Right forelimb (tissue), 1 donor: ENCODE data around the gene GTPBP4.

ENCODE experiments used
- DNase-seq: peaks from one replicate; pipeline ENCODE4 v3.0.0-alpha.2; 2018

GTPBP4 gene

DNA sequence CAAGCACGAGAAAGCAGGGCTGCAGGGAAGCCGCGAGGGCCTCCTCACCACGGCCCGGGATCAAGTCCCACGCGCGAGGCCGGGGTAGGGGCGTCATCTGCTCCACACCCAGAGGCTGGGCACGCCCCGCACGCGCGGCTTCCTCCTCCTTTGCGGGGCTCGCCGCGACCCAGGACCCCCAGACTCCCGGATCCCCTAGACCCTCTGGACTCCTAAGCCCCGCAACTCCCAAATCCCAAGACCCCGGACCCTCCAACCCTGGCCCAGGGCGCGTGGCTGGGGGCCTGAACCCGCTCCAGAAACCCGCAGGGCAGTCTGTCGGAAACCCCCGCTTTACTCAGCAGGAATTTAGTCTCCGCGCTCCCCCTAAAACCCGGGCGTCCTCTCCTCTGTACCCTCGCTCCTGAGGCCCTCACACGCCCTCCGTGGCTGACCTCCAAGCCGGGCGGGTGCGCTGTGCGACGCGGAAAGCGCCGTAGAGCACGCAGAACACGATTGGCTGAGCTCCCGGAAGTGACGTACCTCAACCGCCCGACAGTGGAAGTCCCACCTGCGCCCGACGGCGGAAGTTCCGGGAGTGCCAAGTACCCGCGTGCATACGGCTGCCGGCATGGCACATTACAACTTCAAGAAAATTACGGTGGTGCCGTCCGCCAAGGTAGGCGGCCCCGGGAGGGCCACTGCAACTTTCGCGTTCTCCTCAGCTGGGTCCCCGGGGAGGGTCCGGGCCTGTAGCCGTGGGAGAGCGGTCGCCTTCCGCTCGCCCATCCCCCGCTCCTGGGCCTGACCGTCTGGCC, at the start of gene GTPBP4:
Gene GTPBP4 (plus strand): TSS at position 565 of the 797 bp plus-strand sequence. CDS start 46 bp downstream, at position 611.
- peak; percentile 98 for DNase-seq

- DNase-seq, result no peak
Measured at GRCh38 chr10:938941-939678, 49.1 kb upstream of the GTPBP4 start.

- peak; percentile 13 for DNase-seq
Measured at GRCh38 chr10:943334-944033, 44.8 kb upstream of the GTPBP4 start.

DNA sequence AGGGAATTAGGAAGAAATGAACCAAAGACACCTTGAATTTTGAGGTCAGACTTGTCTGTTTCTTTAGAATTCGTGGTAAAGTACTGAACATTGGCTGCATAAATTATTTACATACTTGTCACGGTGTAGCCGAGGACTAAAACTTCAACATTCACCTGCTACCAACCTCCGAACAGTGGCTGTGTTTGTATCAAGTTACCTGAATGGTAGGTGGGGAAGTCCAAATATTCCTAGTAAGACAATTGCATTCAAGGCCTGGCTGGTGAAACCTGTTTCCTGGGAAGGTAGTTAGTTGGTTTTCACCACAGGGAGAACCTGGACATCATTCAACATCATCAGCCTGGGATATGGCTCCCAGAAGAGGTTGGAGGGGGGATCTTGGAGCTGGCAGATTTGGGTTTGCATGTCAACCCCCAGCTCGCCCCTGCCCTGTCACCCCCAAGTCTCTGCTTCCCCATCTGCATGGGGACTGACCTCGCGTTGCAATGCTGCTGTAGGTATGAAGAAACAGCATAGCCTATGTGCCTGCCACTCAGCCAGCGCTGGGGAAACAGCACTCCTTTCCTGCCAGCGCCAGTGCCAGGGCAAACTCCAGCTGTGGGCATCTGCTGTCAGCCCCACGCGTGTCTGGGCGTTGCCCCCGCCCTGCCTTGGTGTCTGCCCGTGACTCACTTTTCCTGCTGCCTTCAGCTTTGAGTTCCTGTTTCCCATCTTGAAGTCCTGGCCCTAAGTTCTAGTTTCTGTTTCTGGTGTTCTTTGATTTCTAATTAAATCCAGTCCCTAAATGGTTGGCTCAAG, 44.0 kb upstream of the GTPBP4 start:
- DNase-seq, result peak; percentile 55

GRCh38 chr10:945778-946177, 42.5 kb upstream of the GTPBP4 start:
- DNase-seq, result peak; percentile 6

DNA sequence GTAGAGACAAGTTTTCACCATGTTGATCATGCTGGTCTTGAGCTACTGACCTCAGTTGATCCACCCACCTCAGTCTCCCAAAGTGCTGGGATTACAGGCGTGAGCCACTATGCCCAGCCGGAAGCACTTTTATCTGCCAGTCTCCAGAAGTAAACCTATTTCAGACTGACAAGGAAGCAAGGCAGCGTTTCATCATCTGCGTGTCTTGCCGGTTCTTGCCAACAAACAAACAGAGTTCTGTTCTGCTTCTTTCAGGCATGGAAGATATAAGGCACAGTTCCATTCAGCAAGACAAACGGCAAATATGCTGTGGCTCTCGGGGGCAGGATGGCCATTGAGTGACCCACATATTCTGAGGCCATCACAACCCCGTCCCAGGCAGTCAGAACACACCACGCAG, 41.2 kb upstream of the GTPBP4 start:
- peak; percentile 23 for DNase-seq

GRCh38 chr10:947881-948280, 40.4 kb upstream of the GTPBP4 start:
- peak; percentile 0 for DNase-seq

GRCh38 chr10:948347-948746, 39.9 kb upstream of the GTPBP4 start:
- DNase-seq, result no peak

- DNase-seq, result no peak
Measured at GRCh38 chr10:949446-949845, 38.8 kb upstream of the GTPBP4 start.

- no peak for DNase-seq
Measured at GRCh38 chr10:953836-954235, 34.4 kb upstream of the GTPBP4 start.

DNA sequence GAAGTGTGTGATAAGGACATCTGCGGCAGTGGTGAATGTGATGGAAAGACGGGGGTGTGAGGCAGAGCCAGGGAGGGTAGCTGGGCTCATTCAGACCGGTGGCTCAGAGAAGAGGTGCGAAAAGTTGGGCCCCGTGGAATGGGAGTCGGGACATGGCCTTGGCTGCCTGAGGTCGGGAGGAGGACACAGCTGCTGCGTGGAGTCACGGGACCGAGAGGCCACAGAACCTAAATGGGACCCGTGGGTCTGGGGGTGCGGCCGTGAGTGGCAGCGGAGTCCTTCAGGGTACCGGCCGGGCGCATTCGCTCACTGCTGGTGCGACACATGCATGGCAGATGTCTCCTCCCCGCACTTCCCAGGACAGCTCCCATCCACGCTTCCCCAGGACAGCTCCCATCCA, 33.8 kb upstream of the GTPBP4 start:
- DNase-seq, result no peak

DNA sequence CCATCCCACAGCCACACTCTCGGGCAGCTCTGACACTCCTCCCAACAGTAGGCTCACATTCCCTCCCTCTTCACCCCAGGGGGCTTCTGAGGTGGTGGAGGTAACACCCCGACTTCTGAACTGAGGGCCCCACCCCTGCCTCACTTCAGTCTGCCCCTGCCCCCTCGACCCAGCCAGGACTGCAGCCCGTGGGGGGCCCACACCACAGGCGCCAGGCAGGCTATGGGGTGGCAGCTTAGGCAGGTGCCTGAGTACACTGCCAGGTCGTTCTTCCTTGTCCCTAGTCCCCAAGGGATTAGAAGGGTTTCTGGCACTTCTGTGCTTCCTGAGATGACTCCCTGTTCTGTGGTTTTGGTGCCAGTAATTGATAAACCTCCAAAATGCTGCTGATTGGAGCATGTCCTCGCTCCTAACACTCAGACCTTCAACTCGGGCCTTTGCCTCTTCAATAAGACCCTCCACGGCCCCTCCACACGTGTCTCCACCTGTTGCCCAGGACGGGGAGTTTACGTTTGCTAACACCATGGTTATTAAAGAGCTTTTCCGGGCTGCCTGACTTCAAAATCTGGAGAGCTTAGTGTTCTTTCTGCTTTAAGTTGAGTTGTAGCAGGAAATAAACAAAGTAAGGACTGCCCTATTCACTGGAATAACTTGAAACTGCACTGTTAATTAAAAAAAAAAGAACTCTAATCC, 33.0 kb upstream of the GTPBP4 start:
- no peak for DNase-seq

DNA sequence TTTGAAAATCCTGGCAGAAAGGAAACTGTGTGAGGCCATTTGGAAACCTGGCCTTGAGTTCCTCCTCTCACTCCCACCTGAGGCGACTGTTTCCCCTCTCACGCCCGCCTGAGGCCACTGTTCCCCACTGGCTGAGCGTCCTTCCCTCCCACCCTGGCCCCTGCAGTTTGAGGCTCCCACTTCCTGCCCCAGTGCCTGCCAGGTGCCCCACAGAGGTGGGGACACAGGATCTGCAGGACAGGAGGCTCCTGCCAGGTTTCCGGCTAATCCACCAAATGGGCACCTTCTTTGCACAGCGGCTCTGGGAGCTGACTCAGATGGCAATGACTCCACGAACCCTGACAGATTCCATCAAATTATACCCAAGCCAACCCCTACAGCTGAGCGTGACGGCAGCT, 32.4 kb upstream of the GTPBP4 start:
- DNase-seq, result no peak

- no peak for DNase-seq
Measured at GRCh38 chr10:958106-958505, 30.1 kb upstream of the GTPBP4 start.

GRCh38 chr10:958856-959255, 29.4 kb upstream of the GTPBP4 start:
- no peak for DNase-seq

DNA sequence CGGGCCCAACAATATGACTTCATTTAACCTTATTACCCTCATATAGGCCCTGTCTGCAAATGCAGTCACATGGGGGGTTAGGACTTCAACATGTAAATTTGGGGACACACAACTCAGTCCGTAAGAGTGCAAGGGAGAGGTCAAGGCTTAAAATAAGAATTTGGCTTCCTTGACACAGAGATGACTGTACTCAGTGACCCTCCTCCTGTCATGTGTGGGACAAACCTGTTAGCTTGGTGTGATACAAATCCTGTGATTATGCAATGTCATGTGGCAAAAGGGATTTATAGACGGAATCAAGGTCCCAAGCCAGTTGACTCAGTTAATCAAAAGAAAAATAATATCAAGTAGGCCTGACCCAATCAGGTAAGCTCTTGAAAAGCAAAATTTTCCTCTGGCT, 25.9 kb upstream of the GTPBP4 start:
- DNase-seq, result peak; percentile 16

GRCh38 chr10:963186-963585, 25.0 kb upstream of the GTPBP4 start:
- DNase-seq, result peak; percentile 9

DNA sequence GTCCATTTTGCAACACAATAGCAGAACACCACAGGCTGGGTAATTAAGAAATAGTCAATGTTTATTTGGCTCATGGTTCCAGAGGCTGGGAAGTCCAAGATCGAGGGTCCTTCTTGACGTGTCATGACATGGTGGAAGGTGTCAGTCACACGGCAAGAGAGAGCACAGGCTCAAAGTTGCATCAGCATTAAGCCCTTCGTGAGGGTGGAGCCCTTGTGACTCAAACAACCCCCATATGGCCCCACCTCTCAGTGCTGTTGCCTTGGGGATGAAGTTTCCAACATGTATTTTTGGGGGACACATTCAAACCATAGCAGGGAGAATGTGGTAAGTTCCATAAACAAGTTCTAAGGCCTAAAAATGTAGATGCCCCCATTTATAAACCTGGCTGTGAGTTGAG, 24.6 kb upstream of the GTPBP4 start:
- DNase-seq, result no peak

GRCh38 chr10:964321-964987, 23.8 kb upstream of the GTPBP4 start:
- no peak for DNase-seq

DNA sequence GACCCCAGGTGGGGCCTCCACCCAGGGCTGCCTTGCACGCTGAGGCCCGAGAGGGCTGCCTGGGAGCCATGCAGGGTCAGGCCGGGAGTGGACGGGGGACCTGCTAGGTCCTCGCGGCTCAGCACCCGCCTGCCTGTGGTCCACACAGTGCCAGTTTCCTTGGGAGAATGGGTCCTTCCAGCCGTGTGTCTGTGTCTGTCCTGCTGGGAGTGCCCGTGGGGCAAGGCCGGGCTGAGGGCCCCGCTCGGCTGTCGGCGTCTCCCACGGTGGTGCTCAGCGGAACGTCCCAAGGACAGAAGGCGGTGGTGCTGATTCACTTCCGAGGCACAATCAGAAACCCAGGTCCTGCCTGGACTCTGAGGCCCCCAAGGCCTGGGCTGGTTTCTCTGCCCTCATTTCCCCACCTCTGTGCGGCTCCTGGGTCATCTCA, 23.2 kb upstream of the GTPBP4 start:
- DNase-seq, result no peak

DNA sequence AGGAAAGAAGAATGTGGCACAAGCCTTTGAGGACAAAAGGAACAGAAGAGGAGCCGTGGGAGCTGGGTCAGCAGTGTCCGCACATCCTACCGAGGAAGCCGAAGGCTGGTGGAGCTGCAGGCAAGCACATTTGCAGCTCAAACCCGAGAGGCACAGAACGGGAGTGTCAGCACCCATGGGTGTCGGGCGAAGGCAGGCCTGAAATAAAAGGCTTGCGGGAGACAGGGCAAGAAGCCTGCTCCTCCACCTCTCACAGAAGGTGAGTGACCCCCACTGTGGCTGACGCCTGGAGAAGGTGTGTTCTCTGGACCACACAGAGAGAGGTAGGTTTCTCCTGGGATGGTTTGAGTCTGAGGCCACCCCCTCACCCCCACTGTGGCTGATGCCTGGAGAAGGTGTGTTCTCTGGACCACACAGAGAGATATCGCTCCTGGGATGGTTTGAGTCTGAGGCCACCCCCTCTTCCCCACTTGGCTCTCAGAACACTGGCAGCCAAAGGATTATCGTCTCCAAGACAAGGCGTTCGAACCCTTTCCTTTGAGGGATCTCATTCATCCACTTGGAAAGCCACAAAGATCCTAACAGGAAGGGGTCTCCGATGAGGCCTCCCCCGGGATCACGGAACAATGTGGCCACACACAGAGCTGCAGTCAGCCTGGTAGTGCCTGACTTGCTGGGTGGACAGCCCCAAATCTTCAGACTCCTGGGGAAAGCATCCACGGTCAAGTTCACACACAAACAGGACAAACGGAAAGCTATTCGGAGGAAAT, 21.6 kb upstream of the GTPBP4 start:
- no peak for DNase-seq
